Keratinocyte (primary cell): ENCODE results near the gene MYOD1. TPM values are rescaled to one million over a fixed set of nuclear protein-coding genes. Genes with fewer than 3 reads are reported as not detected.

Experiments
- DNase-seq: peaks from one replicate; pipeline ENCODE4 v3.0.0-alpha.2; 2011; ENCODE audit warnings: low read depth, missing footprints, low spot score
- FAIRE-seq: peaks from 2 replicates; lab custom pipeline; 2011; peaks lifted over from hg19 to GRCh38; lab: Jason Lieb, UNC
- H2AFZ ChIP-seq: 2 replicates; pipeline ENCODE4 v1.6.0; 2012; ENCODE audit warnings: low read length, control low read depth, inconsistent platforms; ENCODE audit not compliant: control insufficient read depth
- H3K27ac ChIP-seq: 2 replicates; pipeline ENCODE4 v1.5.1; 2011; ENCODE audit warnings: low read length; ENCODE audit not compliant: control insufficient read depth, insufficient read depth
- H3K27me3 ChIP-seq: 3 replicates; pipeline ENCODE4 v1.6.0; 2011; ENCODE audit warnings: low read length; ENCODE audit not compliant: control insufficient read depth, insufficient read depth; ENCODE audit errors: extremely low read depth
- H3K36me3 ChIP-seq, 2 experiments: 2 replicates in 1 of 2; 3 replicates in 1 of 2; pipeline ENCODE4 v1.5.1; 2011; ENCODE audit warnings: low read length in 2 of 2, mild to moderate bottlenecking in 1 of 2; ENCODE audit not compliant: control insufficient read depth in 2 of 2, insufficient read depth in 2 of 2; ENCODE audit errors: extremely low read depth in 1 of 2
- H3K4me1 ChIP-seq: 3 replicates; pipeline ENCODE4 v1.5.1; 2011; ENCODE audit warnings: low read length; ENCODE audit not compliant: control insufficient read depth, insufficient read depth; ENCODE audit errors: extremely low read depth
- H3K4me2 ChIP-seq: 3 replicates; pipeline ENCODE4 v1.6.0; 2011; ENCODE audit warnings: low read depth, low read length; ENCODE audit not compliant: control insufficient read depth, insufficient read depth; ENCODE audit errors: extremely low read depth
- H3K4me3 ChIP-seq, 3 experiments: fragments of 200-600 bp in 1 of 3; sonication (generic) in 1 of 3; 2 replicates in 2 of 3; 3 replicates in 1 of 3; pipeline ENCODE4 v1.5.1; 2011 to 2016; ENCODE audit warnings: low read length in 3 of 3, mild to moderate bottlenecking in 3 of 3, control low read depth in 2 of 3, inconsistent platforms in 1 of 3, low read depth in 1 of 3, mixed read lengths in 1 of 3, mixed run types in 1 of 3, moderate library complexity in 1 of 3; ENCODE audit not compliant: control insufficient read depth in 2 of 3, insufficient read depth in 2 of 3; ENCODE audit errors: extremely low read depth in 1 of 3
- H3K79me2 ChIP-seq: 2 replicates; pipeline ENCODE4 v1.6.0; 2012; ENCODE audit warnings: low read length; ENCODE audit not compliant: control insufficient read depth, insufficient read depth
- H3K9ac ChIP-seq: 3 replicates; pipeline ENCODE4 v1.6.0; 2011; ENCODE audit warnings: low read length; ENCODE audit not compliant: control insufficient read depth, insufficient read depth; ENCODE audit errors: extremely low read depth
- H3K9me1 ChIP-seq: 3 replicates; pipeline ENCODE4 v1.6.0; 2011; ENCODE audit warnings: low read length; ENCODE audit not compliant: control insufficient read depth, insufficient read depth; ENCODE audit errors: extremely low read depth
- H3K9me3 ChIP-seq: 2 replicates; pipeline ENCODE4 v1.5.1; 2012; ENCODE audit warnings: low read depth, low read length; ENCODE audit not compliant: control insufficient read depth
- H4K20me1 ChIP-seq: 3 replicates; pipeline ENCODE4 v1.6.0; 2011; ENCODE audit warnings: low read length; ENCODE audit not compliant: control insufficient read depth, insufficient read depth; ENCODE audit errors: extremely low read depth
- EZH2 ChIP-seq: IDR thresholded peaks from one replicate; pipeline ENCODE4 v1.6.1; 2012; ENCODE audit warnings: inconsistent platforms, mild to moderate bottlenecking, low read length, moderate library complexity
- dilution Hi-C: fragments of 300-500 bp; cut with MboI; formaldehyde crosslinking; loops from one replicate; pipeline ENCODE4 v1.7.0; 2020; ENCODE audit warnings: low sequenced_read_pairs; ENCODE audit not compliant: extremely low pct_ligation_motif_present
- polyA plus RNA-seq, 5 experiments: library from polyadenylated mRNA; depleted of rRNA in 3 of 5; stranded (reverse) in 3 of 5; stranded (forward) in 1 of 5; unstranded in 1 of 5; fragments of >200 nt; gene quantifications; 1 replicate in 1 of 5; 2 replicates in 3 of 5; 3 replicates in 1 of 5; pipeline versions ENCODE4 v1.2.1 to v1.2.3, GENCODE V29; 2011 to 2012; ENCODE audit warnings: missing spikeins in 2 of 5, low read depth in 1 of 5, low replicate concordance in 1 of 5
- TF ChIP-seq, protein P1 (sequence below), 3 experiments: IDR thresholded peaks in 1 of 3; conservative IDR thresholded peaks in 1 of 3; optimal IDR thresholded peaks in 1 of 3; 2 replicates in 2 of 3; 3 replicates in 1 of 3; pipeline versions ENCODE3 to v1.5.1; 2011; ENCODE audit warnings: low read length in 3 of 3, mild to moderate bottlenecking in 3 of 3, moderate library complexity in 2 of 3, control low read depth in 1 of 3, inconsistent platforms in 1 of 3; ENCODE audit not compliant: insufficient read depth in 2 of 3; ENCODE audit errors: extremely low read depth in 1 of 3

The MYOD1 gene
- polyA plus RNA-seq, 1 donor (not counting 4 experiments of a cell fraction or from before 2014, with no cell fraction given): not detected

DNA sequence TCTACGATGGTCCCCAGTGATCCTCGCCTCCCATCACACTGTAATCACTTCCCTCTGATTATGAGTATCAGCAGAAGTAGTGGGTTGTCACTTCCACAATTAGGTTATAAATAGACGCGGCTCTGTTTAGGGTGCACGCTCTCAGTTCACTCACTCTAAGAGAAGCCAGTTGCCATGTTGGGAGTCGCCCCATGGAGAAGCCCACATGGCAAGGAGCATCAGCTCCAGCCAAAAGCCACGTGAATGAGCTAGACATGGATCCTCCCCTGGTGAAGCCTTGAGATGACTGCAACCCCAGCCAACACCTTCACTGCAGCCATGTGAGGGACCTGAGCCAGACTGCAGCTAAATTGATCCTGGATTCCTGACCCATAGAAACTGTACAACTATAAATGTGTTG is 26.4 kb upstream of the MYOD1 start:
- H3K4me3 ChIP-seq: no peak overlapping the region
- no peak overlapping the region for H3K9ac ChIP-seq
- no peaks in the 10 kb centered on the region for H3K79me2 ChIP-seq
- H3K4me1 ChIP-seq: no peaks in the 10 kb centered on the region
- H2AFZ ChIP-seq: no peak overlapping the region
- TF ChIP-seq, protein P1, sequence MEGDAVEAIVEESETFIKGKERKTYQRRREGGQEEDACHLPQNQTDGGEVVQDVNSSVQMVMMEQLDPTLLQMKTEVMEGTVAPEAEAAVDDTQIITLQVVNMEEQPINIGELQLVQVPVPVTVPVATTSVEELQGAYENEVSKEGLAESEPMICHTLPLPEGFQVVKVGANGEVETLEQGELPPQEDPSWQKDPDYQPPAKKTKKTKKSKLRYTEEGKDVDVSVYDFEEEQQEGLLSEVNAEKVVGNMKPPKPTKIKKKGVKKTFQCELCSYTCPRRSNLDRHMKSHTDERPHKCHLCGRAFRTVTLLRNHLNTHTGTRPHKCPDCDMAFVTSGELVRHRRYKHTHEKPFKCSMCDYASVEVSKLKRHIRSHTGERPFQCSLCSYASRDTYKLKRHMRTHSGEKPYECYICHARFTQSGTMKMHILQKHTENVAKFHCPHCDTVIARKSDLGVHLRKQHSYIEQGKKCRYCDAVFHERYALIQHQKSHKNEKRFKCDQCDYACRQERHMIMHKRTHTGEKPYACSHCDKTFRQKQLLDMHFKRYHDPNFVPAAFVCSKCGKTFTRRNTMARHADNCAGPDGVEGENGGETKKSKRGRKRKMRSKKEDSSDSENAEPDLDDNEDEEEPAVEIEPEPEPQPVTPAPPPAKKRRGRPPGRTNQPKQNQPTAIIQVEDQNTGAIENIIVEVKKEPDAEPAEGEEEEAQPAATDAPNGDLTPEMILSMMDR (optimal IDR thresholded peaks at IDR 0.05 in 1 of 3, IDR thresholded peaks at IDR 0.05 in 1 of 3, conservative IDR thresholded peaks at IDR 0.05 in 1 of 3; ENCODE audit: extremely low read depth in 1 of 3, insufficient read depth in 2 of 3, low read length in 3 of 3): no peak
- TF ChIP-seq EZH2: no peak
- no peaks in the 10 kb centered on the region for H3K36me3 ChIP-seq
- FAIRE-seq (no peak), DNase-seq (no peak)
- no peaks in the 10 kb centered on the region for H4K20me1 ChIP-seq
- no peaks in the 10 kb centered on the region for H3K9me3 ChIP-seq
- peaks cover 38% of the 10 kb centered on the region for H3K27me3 ChIP-seq
- dilution Hi-C loops: no loop called here
- H3K27ac ChIP-seq: no peak overlapping the region
- no peaks in the 10 kb centered on the region for H3K9me1 ChIP-seq
- H3K4me2 ChIP-seq: no peak overlapping the region

DNA sequence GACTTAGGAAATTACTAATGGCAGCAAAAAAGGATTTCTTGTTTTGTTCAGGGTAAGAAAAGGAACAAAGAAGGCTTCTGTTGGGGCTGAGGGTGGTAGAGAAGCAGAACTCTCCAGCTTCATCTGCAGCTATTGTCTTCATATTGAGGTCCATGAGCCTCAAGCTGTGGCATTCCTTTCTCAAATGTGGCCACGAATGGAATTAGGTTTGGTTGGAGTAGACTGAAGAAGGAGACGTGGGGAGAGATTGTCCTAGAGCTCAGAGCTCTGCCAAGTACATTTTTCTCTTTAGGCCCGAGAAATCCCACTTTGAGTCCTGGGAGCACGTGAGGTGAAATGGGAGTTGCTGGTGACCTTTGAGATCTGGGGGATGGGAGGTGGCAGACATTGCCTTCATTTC is 25.8 kb upstream of the MYOD1 start:
- Histone ChIP-seq H3K27ac (no peak overlapping the region), H2AFZ (no peak overlapping the region), H3K27me3 (peaks cover 38% of the 10 kb centered on the region), H3K4me3 (no peak overlapping the region), H3K79me2 (no peaks in the 10 kb centered on the region), H3K36me3 (no peaks in the 10 kb centered on the region), H3K4me1 (no peaks in the 10 kb centered on the region), H4K20me1 (no peaks in the 10 kb centered on the region), H3K4me2 (no peak overlapping the region), H3K9ac (no peak overlapping the region), H3K9me3 (no peaks in the 10 kb centered on the region), H3K9me1 (no peaks in the 10 kb centered on the region)
- dilution Hi-C loops: no loop called here
- FAIRE-seq (no peak), DNase-seq (no peak)
- TF ChIP-seq, protein P1 (optimal IDR thresholded peaks at IDR 0.05 in 1 of 3, IDR thresholded peaks at IDR 0.05 in 1 of 3, conservative IDR thresholded peaks at IDR 0.05 in 1 of 3; ENCODE audit: extremely low read depth in 1 of 3, insufficient read depth in 2 of 3, low read length in 3 of 3): no peak
- TF ChIP-seq EZH2: no peak
